HG03045 (cell line): ENCODE results near the gene HOXC6.
"Not testable (repeated sequence)": the region's sequence is repeated elsewhere in the genome, so short reads cannot be mapped to it uniquely, and the experiment has no call there.

ENCODE experiments used
- ATAC-seq: cut with Tn5 transposase; IDR thresholded peaks from one replicate; pipeline ENCODE4 v1.9.1; 2021; ENCODE audit warnings: mild to moderate bottlenecking, moderate library complexity; ENCODE audit not compliant: unreplicated experiment

Gene HOXC6

DNA sequence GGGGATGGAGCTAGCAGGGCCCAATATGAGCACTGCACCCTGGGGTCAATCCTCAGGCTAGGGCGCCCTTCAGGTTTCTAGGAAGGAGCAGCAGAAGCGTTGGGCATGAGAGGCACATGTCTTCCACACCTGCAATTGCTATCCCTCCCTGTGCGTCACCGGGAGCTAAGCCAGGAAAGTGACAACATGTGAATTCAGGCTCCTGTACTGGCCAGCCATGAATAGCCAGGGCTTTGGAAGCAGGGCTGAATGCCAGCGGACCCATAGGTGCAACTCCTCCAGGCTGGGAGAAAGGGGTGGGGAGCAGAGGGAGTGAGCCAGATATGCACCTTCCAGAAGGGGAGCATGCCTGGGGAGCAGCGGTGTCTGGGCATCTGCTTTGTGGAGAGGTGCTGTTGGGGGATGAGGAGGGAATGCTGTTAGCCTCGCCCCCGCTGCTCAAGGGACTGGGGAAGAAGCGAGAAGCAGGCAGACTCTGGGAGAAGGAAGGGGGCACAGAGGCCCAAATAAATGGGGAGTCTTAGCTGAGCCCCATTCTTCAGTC, 10.7 kb downstream of the HOXC6 start:
- no peak for ATAC-seq

DNA sequence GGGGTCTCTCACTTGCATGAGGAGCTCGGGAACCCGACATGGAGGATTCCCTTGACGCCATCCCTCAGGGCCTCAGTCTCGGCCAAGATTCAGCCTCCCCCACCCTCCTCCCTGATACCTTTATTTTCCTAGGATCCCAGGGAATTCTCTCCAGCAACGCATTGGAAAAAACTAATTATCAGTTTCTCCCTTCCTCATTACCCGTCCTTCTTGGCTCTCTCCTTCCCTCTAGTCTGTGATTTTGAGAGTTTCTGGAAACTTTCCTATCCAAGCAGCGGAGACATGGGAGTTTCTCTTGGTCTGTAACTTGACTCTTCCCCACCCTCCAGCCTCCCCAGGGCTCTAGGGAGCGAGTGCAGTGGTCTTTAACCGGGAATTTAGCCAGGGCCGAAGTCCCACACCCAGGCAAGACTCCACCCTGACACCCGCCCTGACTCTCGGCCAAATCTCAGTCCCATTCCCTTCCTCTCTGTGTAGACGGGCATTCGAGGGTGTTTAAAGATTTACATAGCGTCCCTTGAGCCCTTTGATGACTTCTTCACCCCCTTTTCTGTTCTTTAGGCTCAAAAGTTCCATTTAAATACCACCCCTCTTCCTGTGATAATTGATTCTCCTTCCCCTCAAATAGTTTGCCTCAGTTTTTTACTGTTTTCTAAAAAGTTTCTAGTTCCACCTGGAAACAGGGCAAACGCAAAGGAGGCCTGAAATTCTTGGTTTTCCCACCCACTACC, 11.3 kb downstream of the HOXC6 start:
- ATAC-seq = no peak

DNA sequence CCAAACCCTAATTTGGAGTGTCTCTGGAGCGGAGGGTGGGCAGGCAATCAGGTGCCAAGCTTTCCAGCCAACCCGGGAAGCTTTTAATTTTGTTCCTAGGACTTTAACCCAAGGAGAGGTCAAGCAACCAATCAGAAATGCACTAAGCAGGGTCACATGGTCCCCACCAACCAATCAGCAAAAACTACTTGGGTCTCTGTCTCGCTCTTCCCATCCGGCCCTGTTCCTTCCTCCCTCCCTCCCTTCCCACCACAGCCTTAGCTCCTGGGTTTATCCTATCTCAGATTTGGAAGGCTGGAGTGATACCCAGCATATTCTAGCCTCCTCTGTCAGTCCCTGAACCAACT, 11.9 kb downstream of the HOXC6 start:
- ATAC-seq = no peak

DNA sequence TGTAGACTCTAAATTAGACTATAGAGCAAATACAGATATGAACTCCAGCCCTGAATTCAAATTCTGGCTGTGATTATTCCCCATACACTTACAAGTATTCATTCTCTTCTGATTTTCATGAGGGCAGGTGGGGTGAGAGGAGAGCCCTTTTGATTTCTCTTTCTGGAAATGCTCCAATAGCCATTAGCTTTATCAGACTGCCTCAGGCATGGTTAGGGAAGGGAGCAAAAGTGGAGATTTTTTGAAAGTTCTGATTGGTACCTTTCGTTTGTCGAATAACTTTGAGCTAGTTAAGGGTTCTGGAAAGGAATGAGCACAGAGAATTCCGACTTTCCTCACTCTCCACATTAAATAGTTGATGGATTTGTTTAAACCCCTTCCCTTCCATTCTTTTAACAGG, 12.4 kb downstream of the HOXC6 start:
- no peak for ATAC-seq

DNA sequence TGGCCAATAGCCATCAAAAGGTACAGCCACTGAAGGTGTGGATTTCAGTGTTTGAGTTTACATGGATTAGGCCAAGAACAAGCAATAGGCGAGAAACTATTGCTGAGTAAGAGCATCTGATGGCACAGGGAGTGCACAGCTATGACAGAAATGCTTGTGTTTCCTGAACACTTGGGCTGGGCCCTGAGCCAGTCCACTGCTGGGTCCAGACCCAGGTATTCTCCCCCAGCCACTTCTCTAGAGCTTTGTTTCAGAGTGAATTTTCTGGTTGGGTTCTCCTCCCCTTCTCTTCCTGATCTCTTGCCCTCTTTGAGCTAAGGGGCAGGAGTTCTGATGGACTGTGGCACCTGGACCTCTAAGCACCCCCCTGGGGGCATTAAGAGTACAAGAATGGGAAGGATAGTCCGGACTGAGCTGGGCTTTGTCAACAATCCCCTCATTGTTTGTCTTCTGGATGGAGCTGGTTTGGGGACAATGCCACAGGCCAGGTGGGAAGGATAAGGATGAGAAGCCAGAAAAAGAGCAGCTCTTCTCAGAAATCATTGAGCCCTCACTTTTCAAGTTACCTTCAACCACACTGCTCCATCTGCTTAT, 13.0 kb downstream of the HOXC6 start:
- ATAC-seq = no peak

DNA sequence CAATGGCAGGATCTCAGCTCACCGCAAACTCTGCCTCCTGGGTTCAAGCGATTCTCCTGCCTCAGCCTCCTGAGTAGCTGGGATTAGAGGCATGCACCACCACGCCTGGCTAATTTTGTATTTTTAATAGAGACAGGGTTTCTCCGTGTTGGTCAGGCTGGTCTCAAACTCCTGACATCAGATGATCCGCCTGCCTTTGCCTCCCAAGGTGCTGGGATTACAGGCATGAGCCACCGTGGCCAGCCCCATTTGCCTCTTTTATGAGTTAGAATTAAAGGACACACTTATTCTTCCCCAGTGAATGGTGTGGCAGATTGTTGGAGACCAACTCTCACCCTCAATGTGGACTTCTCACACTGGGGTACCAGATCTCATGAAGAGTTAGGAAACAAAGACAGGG, 13.8 kb downstream of the HOXC6 start:
- not testable (repeated sequence) for ATAC-seq

DNA sequence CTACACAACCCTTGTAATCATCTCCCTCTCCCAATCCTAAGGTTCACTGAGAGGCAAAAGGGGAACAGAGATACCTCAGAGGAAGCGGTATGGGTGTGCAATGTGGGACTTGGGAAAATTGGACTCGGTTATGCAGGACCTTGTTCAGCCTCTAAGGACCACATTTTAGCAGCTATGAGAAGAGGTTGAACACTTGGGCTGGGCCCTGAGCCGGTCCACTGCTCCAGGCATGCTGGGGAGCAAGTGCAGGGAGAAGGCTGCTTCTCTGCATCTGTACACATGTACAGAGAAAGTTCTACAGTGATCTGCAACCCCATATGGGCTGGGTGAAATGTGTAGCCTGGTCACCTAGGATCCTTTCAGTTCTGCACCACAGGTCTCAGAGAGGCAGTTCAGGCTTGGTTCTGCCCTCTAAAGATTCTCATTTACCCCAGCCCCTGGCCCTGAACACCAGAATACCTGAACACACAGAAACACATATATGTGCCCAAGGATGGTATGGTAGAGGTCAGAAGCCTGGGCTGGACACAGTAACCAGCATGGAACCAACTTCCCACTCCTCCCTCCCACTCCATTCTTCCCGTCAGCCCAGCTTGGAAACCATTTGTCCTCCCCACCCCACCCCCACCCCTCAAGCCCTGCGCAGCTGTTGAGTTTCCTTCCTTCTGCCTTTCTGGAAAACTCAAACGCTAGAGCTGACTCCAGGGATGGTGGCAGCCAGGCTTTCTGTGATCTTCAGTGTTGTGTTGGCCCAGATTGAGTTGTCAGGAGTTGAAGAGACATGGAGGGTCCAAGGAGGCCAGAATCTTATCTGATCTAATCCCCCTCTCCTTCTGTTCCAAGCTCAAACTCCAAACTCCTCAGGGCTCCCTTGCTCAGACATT, 15.0 kb downstream of the HOXC6 start:
- ATAC-seq = no peak

DNA sequence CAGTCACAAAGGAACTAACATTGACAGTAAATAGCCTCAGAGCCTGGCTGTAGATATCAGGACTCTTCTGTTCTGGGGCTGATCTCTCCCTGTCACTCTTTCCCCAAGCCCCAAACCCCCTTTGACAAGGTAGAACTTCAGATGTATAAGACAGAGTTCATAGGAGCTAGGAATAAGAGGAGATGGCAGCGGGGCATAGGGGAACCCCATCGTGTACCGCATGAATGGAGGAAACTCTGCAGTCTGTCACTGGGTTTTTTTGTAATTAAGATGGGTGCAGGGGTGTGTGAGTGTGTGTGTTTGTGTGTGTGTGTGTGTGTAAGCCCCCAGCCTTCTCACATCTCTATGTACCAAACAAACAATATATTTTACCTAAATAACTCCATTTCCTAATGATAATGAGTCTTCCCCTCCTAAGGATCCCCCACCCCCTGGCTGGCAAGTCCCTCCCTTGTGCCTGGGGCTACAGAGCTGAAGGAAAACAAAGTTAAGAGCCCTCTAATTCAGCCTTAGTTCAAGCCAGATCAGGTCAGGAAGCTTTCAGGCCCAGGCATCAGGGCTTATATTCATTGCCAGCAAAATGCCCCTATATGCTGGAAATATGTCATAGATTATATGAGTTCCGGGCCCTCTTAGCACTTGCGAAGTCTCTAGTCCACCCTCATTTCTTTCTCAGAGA, 16.3 kb downstream of the HOXC6 start:
- no peak for ATAC-seq

DNA sequence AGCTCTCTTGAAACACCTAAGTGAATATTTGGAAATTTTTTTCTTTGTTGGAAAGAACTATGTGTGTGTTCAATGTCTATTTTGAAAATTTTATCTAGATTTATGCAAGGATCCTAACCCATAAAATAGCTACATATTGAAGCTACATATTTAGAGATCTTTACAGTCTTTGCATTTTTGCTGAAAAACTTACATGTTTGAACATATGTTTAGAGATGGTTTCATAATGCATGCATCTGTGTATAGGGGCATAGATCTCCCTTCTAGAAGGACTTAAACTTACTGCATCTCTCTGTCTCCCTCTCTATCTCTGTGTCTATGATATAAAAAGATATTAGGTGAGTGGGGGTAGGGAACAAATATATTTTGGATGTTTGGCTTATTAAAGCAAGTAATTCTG, 17.2 kb downstream of the HOXC6 start:
- no peak for ATAC-seq

DNA sequence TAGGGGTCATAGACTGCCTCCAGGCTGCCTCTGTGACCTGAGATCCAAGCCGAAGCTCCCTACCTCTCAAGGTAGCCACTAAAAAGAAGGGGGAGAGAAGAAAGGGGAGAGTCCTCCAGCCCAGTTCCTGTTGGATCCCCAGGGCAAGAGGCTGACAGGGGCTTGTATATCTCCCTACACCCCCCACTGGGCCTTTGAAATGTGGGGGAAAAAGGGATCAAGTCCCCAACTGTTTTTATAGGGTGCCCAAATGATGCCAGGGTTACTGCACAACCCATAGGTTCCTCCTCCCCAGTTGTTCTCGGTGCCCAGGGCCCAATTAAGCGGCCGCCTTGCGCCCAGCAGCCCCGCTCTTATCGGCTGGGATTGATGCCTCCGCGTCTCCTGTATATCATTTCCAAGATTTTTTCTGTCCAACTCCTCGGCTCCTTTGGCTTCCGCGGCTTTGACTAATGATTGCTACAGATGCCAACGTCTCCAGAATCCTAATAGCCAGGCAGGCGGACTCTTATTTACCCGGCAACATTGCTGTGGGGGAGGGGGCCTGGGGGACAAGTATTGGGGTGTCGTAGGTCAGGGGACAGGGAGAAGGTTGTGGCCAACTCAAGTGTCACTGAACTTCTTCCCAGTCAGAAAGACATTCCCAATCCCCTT, 17.8 kb downstream of the HOXC6 start:
- ATAC-seq = no peak

DNA sequence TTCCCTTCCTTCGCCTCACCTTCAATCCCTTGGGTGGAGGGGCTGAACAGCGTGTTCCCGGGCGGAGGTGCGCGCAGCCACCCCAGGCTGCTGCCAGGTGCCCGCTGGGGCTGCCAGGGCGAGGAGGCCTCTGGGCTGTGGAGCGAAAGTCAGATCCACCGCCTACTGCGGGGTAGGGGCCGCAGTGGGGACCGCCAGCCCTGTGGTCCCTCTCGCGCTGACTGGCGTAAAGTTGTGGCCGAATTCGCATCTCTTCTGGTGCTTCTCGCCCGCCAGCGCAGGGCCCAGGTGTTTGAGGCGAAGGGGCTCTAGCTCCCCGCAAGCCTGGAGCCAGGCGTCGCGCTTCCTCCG, 18.5 kb downstream of the HOXC6 start:
- ATAC-seq = no peak

DNA sequence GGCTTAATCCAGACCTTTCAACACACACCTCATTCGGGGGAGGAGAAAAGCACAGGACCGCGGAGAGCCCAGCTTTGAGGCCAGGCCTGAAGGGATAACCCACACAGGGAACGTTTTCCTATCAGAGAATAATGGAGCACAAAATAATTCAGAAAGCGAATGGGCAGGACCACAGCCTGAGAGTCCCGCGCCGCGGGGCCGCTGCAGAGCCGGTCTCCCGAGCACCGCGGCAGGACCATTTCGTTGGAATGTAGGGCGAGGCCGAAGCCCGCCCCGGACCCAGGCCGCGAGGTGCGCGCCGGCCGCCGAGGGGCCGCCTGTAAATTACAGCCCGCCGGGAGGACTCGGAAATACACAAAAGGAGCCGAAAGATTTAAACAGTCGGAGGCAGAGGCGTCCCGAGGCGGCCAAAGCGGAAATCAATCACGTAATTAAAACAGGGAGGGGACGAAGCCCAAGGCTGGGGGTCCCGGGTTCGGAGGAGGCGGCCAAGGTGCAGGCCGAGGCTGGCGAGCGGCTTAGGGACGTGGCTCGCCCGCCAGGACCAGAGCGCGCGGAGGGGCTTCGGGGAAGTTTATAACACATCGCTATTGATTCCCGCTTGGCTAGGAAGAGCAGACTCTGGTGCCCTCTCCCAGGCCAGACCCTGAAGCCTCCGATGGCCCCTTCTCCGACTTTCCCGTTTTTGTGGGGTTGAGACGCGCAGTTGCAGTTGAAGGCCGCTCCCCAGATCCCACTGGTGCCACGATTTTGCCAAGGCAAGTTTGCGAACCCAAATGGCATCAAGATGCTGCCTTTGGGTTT, 19.1 kb downstream of the HOXC6 start:
- ATAC-seq = no peak

DNA sequence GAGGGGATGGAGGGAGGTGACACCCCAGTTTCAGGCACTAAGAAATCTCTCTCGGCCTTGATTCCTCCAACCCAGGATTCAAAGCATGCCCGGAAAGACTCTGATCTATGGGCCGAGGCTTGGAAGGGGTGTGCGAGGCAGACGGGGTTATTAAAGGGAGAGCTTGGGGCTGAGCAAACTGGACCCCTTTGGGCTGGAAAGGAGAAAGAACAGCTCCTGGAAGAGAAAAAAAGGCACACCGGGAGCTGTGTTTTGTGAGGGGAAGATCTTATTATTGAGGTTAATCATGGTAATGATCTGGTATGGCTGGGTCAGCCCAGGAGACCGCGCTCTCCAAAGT, 19.7 kb downstream of the HOXC6 start:
- no peak for ATAC-seq

DNA sequence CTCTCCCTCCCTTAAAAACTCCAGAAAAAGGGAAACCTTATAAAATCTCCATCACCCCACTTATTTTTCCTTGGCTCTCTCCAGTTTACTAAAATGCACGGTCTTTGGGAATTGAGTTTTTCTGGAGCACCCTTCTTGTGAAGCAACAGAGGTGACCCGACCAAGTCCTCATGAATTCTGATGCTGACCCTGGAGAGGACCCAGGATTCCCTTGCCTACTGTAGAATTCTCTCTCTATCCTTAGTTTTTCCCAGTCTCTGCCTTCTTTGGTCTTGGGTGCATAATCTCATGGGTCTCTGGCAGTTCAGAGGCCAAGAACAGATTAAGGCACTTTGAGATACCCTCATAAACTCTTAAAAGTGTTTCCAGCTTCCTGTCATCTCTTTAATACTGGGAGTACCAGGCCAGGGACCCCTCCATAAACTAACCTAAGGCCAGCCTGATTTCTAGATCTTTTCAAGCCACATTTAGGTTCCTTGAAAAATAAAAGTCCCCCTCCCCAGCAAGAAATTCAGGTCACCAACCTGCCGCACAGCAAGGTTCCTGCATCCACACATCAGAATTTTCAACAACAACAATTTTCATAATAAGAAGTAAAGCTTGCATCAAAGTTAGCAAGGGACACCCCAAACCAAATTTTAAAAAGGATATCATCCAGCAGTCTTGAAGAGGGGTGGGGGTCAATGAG, 20.3 kb downstream of the HOXC6 start:
- no peak for ATAC-seq

DNA sequence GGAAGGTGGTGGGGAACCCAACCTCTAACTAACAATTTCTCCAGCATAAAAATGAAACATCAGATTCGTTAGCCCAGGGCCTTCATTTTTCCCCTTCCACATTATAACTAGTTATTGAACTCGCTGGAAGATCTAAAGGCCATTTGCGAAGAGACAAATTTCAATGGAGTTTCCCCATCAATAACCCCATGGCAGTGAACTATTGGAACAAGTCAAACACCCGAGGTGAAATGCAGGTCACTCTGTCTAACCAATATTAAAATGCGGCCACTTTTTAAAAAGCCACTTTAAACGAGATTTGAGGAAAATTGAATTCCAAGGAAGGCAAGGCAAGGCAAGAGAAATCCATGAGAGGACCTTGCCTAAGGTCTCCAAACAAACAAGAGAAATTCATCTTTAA, 20.9 kb downstream of the HOXC6 start:
- no peak for ATAC-seq

DNA sequence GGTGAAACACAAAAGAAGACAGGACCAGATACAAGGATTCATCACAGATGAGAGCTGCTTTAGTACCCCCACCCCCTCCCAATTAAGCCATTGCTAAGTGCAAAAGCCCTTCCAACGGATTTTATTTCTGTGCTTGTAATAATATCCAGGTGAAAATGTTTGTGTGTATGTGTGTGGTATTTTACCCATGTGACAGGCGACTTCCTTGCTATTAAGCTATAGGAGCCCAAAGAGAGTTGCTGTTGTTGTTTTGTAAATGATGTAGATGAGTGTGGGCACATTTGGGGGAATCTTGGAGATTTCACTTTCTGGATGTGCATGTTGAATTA, 22.2 kb downstream of the HOXC6 start:
- no peak for ATAC-seq

DNA sequence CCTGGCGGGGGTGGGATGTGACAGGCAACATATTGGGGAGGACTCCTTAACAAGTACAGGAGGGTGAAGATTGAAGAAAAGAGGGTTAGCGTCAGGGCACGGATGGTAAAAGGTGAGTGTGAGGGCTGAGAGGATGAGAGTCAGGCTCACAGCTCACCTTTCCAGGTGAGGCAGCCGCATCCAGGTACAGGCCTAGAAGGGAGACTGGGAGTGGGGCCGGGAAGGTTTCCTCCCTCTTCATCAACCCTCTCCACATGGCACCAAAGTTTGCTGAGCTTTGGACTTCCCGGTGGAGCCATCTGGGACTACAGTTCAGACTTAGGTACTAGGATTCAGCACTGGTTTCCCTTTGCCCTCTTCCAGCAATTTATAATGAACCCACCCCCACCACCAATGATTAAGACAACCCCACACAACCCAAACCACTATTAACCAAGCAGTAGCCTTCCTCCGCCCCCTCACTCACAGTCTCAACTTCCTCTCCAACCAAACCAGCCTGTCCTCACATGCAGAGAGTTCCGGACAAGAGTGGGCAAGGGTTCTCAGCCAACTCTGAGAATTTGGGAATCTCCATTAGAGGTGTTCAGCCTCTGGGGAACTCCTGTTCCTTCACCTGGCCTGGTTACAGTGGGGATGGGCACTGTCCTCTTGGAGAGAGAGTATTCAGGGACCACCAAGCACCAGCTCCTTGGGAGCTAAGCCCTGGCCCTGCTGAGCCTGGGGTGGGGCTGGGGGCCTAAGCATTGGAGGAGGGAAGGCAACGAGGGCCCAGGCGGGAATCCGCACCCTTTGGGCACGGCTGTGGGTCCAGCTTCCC, 23.0 kb downstream of the HOXC6 start:
- ATAC-seq = no peak

DNA sequence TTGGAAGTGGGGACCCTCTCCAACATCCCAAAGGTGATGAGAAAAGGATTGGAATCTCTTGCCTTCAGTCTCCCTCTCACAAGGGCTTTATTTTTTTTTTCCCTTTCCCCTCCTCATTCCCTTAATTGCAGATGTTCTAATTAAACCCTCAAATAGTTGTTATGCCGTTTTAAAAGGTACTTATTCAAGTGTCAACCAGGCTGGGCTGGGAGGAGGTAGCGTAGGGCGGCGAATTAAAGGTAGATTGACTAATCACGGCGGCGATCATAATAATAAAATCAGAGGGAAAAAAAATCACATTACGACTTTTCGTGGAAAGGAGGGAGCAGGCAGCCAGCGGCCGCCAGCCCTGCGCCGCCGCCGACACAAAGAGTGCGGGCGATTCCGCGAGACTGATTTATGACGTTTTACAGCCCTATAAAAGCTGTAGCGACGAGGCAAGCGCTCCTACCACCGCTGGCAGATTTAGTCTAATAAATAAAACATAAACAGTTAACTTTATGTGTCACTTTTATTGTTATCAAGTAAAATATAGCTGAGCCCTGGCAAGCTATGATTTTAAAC, 23.7 kb downstream of the HOXC6 start:
- no peak for ATAC-seq
